SU-DHL-6 (cell line): ENCODE measurements around the gene SEPTIN2.

ENCODE experiments used
- EZH2phosphoT487 ChIP-seq: fragments of 200-600 bp; sonication (generic), shearing (Covaris generic); conservative IDR thresholded peaks from 2 replicates; pipeline ENCODE4 v1.6.1; 2018; ENCODE audit warnings: mild to moderate bottlenecking, antibody characterized with exemption, low read length, moderate library complexity, mixed read lengths
- TF ChIP-seq, protein P1 (sequence below): fragments of 200-600 bp; sonication (generic); IDR thresholded peaks from one replicate; pipeline ENCODE4 v1.5.1; 2017; ENCODE audit warnings: antibody characterized with exemption, mild to moderate bottlenecking, low read length, moderate library complexity; ENCODE audit not compliant: insufficient read depth, poor library complexity, severe bottlenecking

DNA sequence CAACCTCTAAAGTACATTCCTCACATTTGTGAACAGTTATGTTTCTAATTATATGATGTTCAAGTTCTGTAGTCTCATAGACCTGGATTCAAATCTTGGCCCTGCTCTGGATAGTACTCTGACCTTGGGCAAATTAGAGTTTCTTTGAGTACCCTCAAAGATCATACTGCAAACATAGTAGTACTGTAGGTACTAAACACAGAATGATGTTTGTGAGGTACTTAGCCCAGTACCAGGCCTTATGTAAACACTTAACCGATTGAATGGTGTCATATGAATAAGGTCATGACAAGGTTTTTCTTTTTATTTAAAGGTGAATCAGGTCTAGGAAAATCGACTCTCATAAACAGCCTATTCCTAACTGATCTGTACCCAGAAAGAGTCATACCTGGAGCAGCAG lies 19.1 kb downstream of the SEPTIN2 start:
- TF ChIP-seq, protein P1, sequence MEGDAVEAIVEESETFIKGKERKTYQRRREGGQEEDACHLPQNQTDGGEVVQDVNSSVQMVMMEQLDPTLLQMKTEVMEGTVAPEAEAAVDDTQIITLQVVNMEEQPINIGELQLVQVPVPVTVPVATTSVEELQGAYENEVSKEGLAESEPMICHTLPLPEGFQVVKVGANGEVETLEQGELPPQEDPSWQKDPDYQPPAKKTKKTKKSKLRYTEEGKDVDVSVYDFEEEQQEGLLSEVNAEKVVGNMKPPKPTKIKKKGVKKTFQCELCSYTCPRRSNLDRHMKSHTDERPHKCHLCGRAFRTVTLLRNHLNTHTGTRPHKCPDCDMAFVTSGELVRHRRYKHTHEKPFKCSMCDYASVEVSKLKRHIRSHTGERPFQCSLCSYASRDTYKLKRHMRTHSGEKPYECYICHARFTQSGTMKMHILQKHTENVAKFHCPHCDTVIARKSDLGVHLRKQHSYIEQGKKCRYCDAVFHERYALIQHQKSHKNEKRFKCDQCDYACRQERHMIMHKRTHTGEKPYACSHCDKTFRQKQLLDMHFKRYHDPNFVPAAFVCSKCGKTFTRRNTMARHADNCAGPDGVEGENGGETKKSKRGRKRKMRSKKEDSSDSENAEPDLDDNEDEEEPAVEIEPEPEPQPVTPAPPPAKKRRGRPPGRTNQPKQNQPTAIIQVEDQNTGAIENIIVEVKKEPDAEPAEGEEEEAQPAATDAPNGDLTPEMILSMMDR: no peak
- no peak for TF ChIP-seq EZH2phosphoT487
